ENCODE results near the gene ATP1A3.
"Not testable (repeated sequence)": the region's sequence is repeated elsewhere in the genome, so short reads cannot be mapped to it uniquely, and the experiment has no call there.

ATP1A3 gene

GRCh38 chr19:41944336-41944735 is 49.7 kb downstream of the ATP1A3 start:
- peak; percentile 58 for DNase-seq (ENCODE audit: low read depth)
- no peak overlapping the region for H3K4me3 ChIP-seq (ENCODE audit: low read depth, low read length)
- no peak for TF ChIP-seq CTCF (IDR thresholded peaks at IDR 0.05; ENCODE audit: insufficient read depth, low read depth, low read length, missing control alignments)

GRCh38 chr19:41941410-41942202 is 52.4 kb downstream of the ATP1A3 start:
- no peak for TF ChIP-seq CTCF (IDR thresholded peaks at IDR 0.05; ENCODE audit: insufficient read depth, low read depth, low read length, missing control alignments)
- H3K4me3 ChIP-seq (ENCODE audit: low read depth, low read length): peak overlapping the region; percentile 88
- DNase-seq (ENCODE audit: low read depth): no peak

GRCh38 chr19:41940731-41941409 is 53.2 kb downstream of the ATP1A3 start:
- no peak for TF ChIP-seq CTCF (IDR thresholded peaks at IDR 0.05; ENCODE audit: insufficient read depth, low read depth, low read length, missing control alignments)
- peak overlapping the region; percentile 88 for H3K4me3 ChIP-seq (ENCODE audit: low read depth, low read length)
- no peak for DNase-seq (ENCODE audit: low read depth)

GRCh38 chr19:41939861-41940730 is 53.9 kb downstream of the ATP1A3 start:
- H3K4me3 ChIP-seq (ENCODE audit: low read depth, low read length): peak overlapping the region; percentile 88
- no peak for TF ChIP-seq CTCF (IDR thresholded peaks at IDR 0.05; ENCODE audit: insufficient read depth, low read depth, low read length, missing control alignments)
- peak; percentile 73 for DNase-seq (ENCODE audit: low read depth)

GRCh38 chr19:41939209-41939608 is 54.8 kb downstream of the ATP1A3 start:
- DNase-seq (ENCODE audit: low read depth): not testable (repeated sequence)
- H3K4me3 ChIP-seq (ENCODE audit: low read depth, low read length): peak overlapping the region; percentile 88

GRCh38 chr19:41937525-41938468 is 56.2 kb downstream of the ATP1A3 start:
- H3K4me3 ChIP-seq (ENCODE audit: low read depth, low read length): no peak overlapping the region
- DNase-seq (ENCODE audit: low read depth): no peak
- TF ChIP-seq CTCF (IDR thresholded peaks at IDR 0.05; ENCODE audit: insufficient read depth, low read depth, low read length, missing control alignments): no peak
